DMS53 (cell line): ENCODE measurements around the gene PTGER3.
A peak's percentile ranks its signal among the peaks of the same experiment; 100 is the strongest.
"Not testable (repeated sequence)": the region's sequence is repeated elsewhere in the genome, so short reads cannot be mapped to it uniquely, and the experiment has no call there.

Experiments
- DNase-seq: peaks from one replicate; lab custom pipeline; 2025; lab: John Stamatoyannopoulos, UW

Gene PTGER3

GRCh38 chr1:70947835-70948234 is 99.8 kb downstream of the PTGER3 start:
- no peak for DNase-seq

GRCh38 chr1:70945676-70946075 is 101.9 kb downstream of the PTGER3 start:
- no peak for DNase-seq

- no peak for DNase-seq
Measured at GRCh38 chr1:70945251-70945650, 102.4 kb downstream of the PTGER3 start.

GRCh38 chr1:70941563-70941962 is 106.1 kb downstream of the PTGER3 start:
- DNase-seq: no peak

GRCh38 chr1:70940398-70940797 is 107.2 kb downstream of the PTGER3 start:
- not testable (repeated sequence) for DNase-seq

- DNase-seq: no peak
Measured at GRCh38 chr1:70934194-70934961, 113.2 kb downstream of the PTGER3 start.

- DNase-seq: no peak
Measured at GRCh38 chr1:70930062-70930461, 117.6 kb downstream of the PTGER3 start.

GRCh38 chr1:70922196-70922595 is 125.4 kb downstream of the PTGER3 start:
- peak; percentile 46 for DNase-seq
